Progenitor cell of endocrine pancreas (in vitro differentiated cells): ENCODE measurements around the gene COL5A2. TPM values are rescaled to one million over a fixed set of nuclear protein-coding genes. Genes with fewer than 3 reads are reported as not detected.

Experiments
- DNase-seq: peaks from one replicate; pipeline ENCODE4 v3.0.0; 2021; ENCODE audit warnings: low spot score; ENCODE audit not compliant: unreplicated experiment
- H3K27ac Mint-ChIP-seq: 2 replicates; pipeline ENCODE4 v1.8.0; 2021; ENCODE audit warnings: mild to moderate bottlenecking, moderate library complexity, mixed read lengths
- H3K27me3 Mint-ChIP-seq: 2 replicates; pipeline ENCODE4 v1.8.0; 2021; ENCODE audit warnings: mixed read lengths
- H3K36me3 Mint-ChIP-seq: 2 replicates; pipeline ENCODE4 v1.8.0; 2022; ENCODE audit warnings: mixed read lengths; ENCODE audit not compliant: insufficient read depth
- H3K4me1 Mint-ChIP-seq: 2 replicates; pipeline ENCODE4 v1.8.0; 2021; ENCODE audit warnings: low read depth, mixed read lengths
- H3K4me3 Mint-ChIP-seq: 2 replicates; pipeline ENCODE4 v1.8.0; 2021; ENCODE audit warnings: low read depth, mild to moderate bottlenecking, moderate library complexity, mixed read lengths
- H3K9me3 Mint-ChIP-seq: 2 replicates; pipeline ENCODE4 v1.8.0; 2021; ENCODE audit warnings: low read depth, mixed read lengths
- CTCF ChIP-seq: fragments of 200-600 bp; sonication (generic); IDR thresholded peaks from one replicate; pipeline ENCODE4 v1.5.0; 2021; ENCODE audit warnings: antibody characterized with exemption, mild to moderate bottlenecking; ENCODE audit not compliant: unreplicated experiment
- total RNA-seq: library from RNA; stranded (reverse); gene quantifications from 2 replicates; pipeline ENCODE4 v1.2.1, GENCODE V29; 2021

COL5A2 gene
- total RNA-seq, 1 donor from 2014 or later = 4.5 TPM

- H3K27ac Mint-ChIP-seq = no peak overlapping the region
These were observed 21.6 kb downstream of the COL5A2 start for GRCh38 chr2:189157939-189158338.

GRCh38 chr2:189157456-189157855 is 22.1 kb downstream of the COL5A2 start:
- no peak for DNase-seq
- Mint-ChIP-seq H3K36me3 (no peaks in the 10 kb centered on the region), H3K9me3 (no peaks in the 10 kb centered on the region), H3K27ac (no peak overlapping the region), H3K27me3 (no peaks in the 10 kb centered on the region), H3K4me3 (no peak overlapping the region), H3K4me1 (peaks cover 9% of the 10 kb centered on the region)
- TF ChIP-seq CTCF = no peak

More at GRCh38 chr2:189157939-189158338, 21.6 kb downstream of the COL5A2 start:
- Mint-ChIP-seq H3K36me3 (no peaks in the 10 kb centered on the region), H3K9me3 (no peaks in the 10 kb centered on the region), H3K4me1 (peaks cover 9% of the 10 kb centered on the region), H3K27me3 (no peaks in the 10 kb centered on the region), H3K4me3 (no peak overlapping the region)
- TF ChIP-seq CTCF = no peak
- DNase-seq = no peak

- no peaks in the 10 kb centered on the region for H3K27me3 Mint-ChIP-seq
- no peak for TF ChIP-seq CTCF
- H3K4me1 Mint-ChIP-seq = peaks cover 9% of the 10 kb centered on the region
- no peaks in the 10 kb centered on the region for H3K36me3 Mint-ChIP-seq
- no peak overlapping the region for H3K4me3 Mint-ChIP-seq
- DNase-seq = no peak
- no peaks in the 10 kb centered on the region for H3K9me3 Mint-ChIP-seq
- H3K27ac Mint-ChIP-seq = no peak overlapping the region
These were observed 23.8 kb downstream of the COL5A2 start for GRCh38 chr2:189155795-189156194.

- Mint-ChIP-seq H3K27ac (no peak overlapping the region), H3K4me1 (peaks cover 2% of the 10 kb centered on the region), H3K9me3 (no peaks in the 10 kb centered on the region), H3K36me3 (no peaks in the 10 kb centered on the region), H3K27me3 (no peaks in the 10 kb centered on the region), H3K4me3 (no peak overlapping the region)
- TF ChIP-seq CTCF = no peak
- no peak for DNase-seq
These were observed 25.9 kb downstream of the COL5A2 start for GRCh38 chr2:189153619-189154018.

- H3K27ac Mint-ChIP-seq = no peak overlapping the region
These were observed 27.1 kb downstream of the COL5A2 start for GRCh38 chr2:189152483-189152882.

More at GRCh38 chr2:189152483-189152882, 27.1 kb downstream of the COL5A2 start:
- Mint-ChIP-seq H3K9me3 (no peaks in the 10 kb centered on the region), H3K4me3 (no peak overlapping the region), H3K4me1 (no peaks in the 10 kb centered on the region), H3K27me3 (no peaks in the 10 kb centered on the region), H3K36me3 (no peaks in the 10 kb centered on the region)
- no peak for DNase-seq
- no peak for TF ChIP-seq CTCF
